Uterus (tissue), 2 donors: ENCODE data around the gene ZBTB11.

Source experiments
- CTCF ChIP-seq, 4 experiments: fragments of 200-600 bp in 2 of 4; fragments of 450-650 bp in 2 of 4; sonication (generic) in 2 of 4; IDR thresholded peaks; one replicate each; pipeline ENCODE4 v1.5.1; 2016 to 2019; ENCODE audit warnings: antibody characterized with exemption in 4 of 4, mild to moderate bottlenecking in 2 of 4, moderate library complexity in 1 of 4
- POLR2A ChIP-seq, 2 donors: fragments of 450-650 bp; IDR thresholded peaks; one replicate each; pipeline ENCODE4 v1.6.1; 2016; ENCODE audit warnings: antibody characterized with exemption in 2 of 2, mild to moderate bottlenecking in 1 of 2, moderate library complexity in 1 of 2

- TF ChIP-seq CTCF (IDR thresholded peaks at IDR 0.05) (no peak), POLR2A (IDR thresholded peaks at IDR 0.05) (no peak)
These were observed 11.6 kb downstream of the ZBTB11 start for GRCh38 chr3:101665357-101665756.
